ENCODE data around the gene PSD. TPM values are rescaled to one million over a fixed set of nuclear protein-coding genes. Genes with fewer than 3 reads are reported as not detected.

The PSD gene
- total RNA-seq: not detected in 2 replicates

GRCh38 chr10:102418622-102419268, at the start of gene PSD:
PSD (minus strand) TSS chr10:102418785; CDS start chr10:102417038, 1,747 bp downstream.

DNA sequence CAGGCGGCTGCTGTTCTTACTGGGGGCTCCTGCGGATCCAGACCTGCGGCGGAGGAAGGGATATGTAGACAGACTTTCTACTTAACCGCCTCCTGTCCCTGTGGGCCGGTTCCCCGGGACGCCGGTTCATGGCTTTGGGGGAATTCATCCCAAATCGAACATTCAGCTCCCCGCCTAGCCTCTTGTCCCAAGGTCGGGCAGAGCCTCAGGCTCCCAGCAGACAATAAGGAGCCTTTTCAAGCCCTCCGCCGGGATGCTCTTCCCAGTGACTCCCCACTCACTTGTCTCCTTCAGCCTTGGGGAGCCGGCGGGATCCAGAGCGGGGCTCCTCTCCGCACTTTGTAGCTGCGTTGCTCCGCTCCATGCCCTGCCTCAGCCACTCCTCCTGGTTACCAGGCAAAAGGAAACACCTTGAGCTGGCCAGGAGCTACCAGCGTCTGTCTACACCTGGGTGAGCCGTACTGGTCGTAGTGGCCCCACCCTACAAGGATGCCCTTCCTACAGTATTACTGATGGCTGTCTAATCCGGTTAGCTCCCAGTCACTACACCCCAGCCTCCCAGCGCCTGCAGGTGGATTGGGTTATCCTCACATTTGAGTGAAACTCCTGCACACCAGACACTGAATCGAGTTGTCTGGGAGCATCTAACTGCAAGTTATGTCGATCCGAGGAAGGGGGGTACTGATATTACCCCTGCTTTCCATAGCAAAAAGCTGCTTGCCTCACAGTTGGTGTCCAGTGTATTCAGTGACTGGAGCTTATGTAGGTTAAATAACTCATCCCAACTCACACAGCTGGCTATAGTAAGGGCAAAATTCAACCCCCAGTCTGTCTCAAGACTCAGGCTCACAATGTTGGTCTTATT, 32.8 kb upstream of the PSD start, which contains the start of gene C10orf95:
Gene C10orf95 (minus strand): TSS at position 439 of the 865 bp plus-strand sequence. CDS start 450 bp downstream, outside the sequence.

DNA sequence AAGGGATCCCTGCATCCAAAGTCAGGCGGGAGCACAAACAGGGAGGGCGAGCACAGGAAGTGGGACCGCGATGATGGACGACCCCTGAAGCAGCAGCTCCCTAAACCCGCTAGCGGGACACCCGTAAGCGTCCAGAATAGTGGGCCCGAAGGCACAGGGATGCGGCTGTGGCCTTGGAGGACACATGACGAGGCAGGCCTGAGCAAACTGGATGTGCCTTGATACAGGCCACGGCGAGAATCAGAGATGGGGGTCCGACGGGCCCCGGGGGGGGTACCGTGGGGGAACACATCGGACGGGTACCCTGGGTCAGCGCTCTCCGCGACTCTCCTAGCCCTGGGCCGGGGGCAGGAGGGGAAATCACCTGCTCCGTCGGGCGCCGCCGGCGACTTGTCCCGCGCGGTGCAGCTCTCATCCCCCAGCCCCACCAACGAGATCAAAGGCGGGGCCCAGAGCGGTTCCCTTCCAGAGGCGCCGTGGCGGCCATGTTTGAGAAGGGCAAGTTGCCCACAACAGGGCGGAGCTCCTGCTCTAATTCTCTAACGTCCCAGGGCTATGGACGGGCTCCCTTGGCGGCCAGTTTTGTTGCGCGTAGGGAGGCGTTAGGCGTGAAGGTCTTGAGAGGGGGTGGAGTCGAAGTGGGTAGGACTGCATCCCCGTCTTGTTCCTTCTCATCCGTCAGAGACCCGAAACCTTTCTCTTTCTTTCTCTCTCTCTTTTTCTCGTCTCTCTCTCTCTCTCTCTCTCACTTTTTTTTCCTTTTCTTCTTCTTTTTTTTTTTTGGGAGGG, 13.8 kb upstream of the PSD start, which contains the start of gene CUEDC2:
Gene CUEDC2 (minus strand): TSS at position 413 of the 789 bp plus-strand sequence. CDS start 7,386 bp downstream, outside the sequence.

DNA sequence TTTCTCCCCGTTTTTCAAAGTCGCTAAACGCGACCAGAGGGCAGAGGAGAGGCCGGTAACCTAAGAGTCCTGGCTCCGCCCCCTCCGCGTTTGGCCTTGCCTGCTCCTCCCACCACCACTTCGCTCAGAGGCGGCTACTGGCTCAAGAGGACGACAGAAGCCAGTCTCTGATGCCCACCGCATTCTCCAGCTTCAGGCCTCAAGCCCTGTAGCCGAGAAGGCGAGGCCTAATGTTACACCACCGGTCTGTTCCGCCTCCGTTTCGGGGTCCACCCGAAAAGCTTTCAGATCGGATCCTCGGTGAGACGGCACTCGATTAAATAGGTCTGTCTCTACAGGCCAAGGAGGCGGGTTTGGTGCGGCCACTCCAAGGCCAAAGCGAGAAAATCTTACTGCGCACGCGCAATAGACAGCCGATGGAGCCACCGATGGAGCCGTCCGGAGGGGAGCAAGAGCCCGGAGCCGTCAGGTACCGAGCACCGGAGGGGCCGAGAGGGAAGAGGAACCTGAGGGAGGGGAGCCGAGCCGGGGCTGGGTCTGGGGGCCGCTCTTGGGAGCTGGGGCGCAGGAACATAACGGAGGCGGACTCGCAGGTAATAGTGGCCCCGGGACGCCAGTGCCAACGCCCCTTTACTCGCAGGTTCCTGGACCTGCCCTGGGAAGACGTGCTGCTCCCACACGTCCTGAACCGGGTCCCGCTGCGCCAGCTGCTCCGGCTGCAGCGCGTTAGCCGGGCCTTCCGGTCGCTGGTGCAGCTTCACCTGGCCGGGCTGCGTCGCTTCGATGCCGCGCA, 2.3 kb upstream of the PSD start, which contains the start of gene FBXL15:
Gene FBXL15 (plus strand): TSS at position 123 of the 793 bp plus-strand sequence. CDS start 294 bp downstream, at position 417.

GRCh38 chr10:102395400-102396316, 22.9 kb downstream of the PSD start, which contains the start of gene NFKB2:
NFKB2 (plus strand) TSS chr10:102395705; CDS start chr10:102395960, 255 bp downstream.

Other genes with a start within 250 kb of the PSD start
- not detected in 2 replicates for gene ELOVL3, start 192.5 kb downstream of the PSD start, total RNA-seq
- not detected in 2 replicates for gene PITX3, start 177.3 kb downstream of the PSD start, total RNA-seq
- 39.7 and 44.3 TPM in 2 replicates for gene GBF1, start 173.3 kb downstream of the PSD start, total RNA-seq
- 38.9 and 42.8 TPM in 2 replicates for gene NFKB2, start 23.1 kb downstream of the PSD start, total RNA-seq
- gene FBXL15, start 2.1 kb upstream of the PSD start, total RNA-seq: 10.4 and 12.7 TPM in 2 replicates
- 57.9 and 74.5 TPM in 2 replicates for gene CUEDC2, start 13.8 kb upstream of the PSD start, total RNA-seq
- not detected in 2 replicates for gene C10orf95, start 32.8 kb upstream of the PSD start, total RNA-seq
- 198 and 213 TPM in 2 replicates for gene ACTR1A, start 83.9 kb upstream of the PSD start, total RNA-seq
- gene SUFU, start 85.2 kb upstream of the PSD start, total RNA-seq: 5.1 and 7.0 TPM in 2 replicates
- gene TRIM8, start 225.7 kb upstream of the PSD start, total RNA-seq: 141 and 150 TPM in 2 replicates

Measured in mammary microvascular endothelial cell (primary cell).